ENCODE data around the gene TNFRSF25. TPM values are rescaled to one million over a fixed set of nuclear protein-coding genes. Genes with fewer than 3 reads are reported as not detected.

TNFRSF25 gene
- total RNA-seq, 1 experiment from 2014 or later: 19.4 TPM

GRCh38 chr1:6418668-6419396, 47.1 kb downstream of the TNFRSF25 start:
- H3K9me3 ChIP-seq (ENCODE audit: control insufficient read depth, low read depth, low read length): no peaks in the 10 kb centered on the region
- peaks cover 66% of the 10 kb centered on the region for H3K27me3 ChIP-seq (ENCODE audit: insufficient read depth, low read length)
- no peak overlapping the region for H3T11ph ChIP-seq (ENCODE audit: low read length)
- no peak overlapping the region for H3K23ac ChIP-seq (ENCODE audit: insufficient read length, low read depth, low read length)
- H4K20me1 ChIP-seq (ENCODE audit: control insufficient read depth, insufficient read depth, insufficient read length): no peaks in the 10 kb centered on the region
- H3K14ac ChIP-seq (ENCODE audit: insufficient read depth, low read length): no peak overlapping the region
- H3K27ac ChIP-seq (ENCODE audit: insufficient read length, low read depth, low read length): no peak overlapping the region
- no peak overlapping the region for H4K91ac ChIP-seq (ENCODE audit: insufficient read length, low read depth, low read length)
- Mint-ChIP-seq H3K4me3 (peak overlapping the region; percentile 42 to 74), H3K4me1 (peaks cover 22 to 26% of the 10 kb centered on the region in 2 experiments), H3K27ac (no peak overlapping the region), H3K27me3 (ENCODE audit: low read depth) (peaks cover 97% of the 10 kb centered on the region), H3K9me3 (no peaks in the 10 kb centered on the region; a peak in 1 of 5 replicates), H3K36me3 (ENCODE audit: insufficient read depth in 1 of 3, low read depth in 3 of 3) (no peaks in the 10 kb centered on the region)
- no peak overlapping the region for H3K4me2 ChIP-seq (ENCODE audit: insufficient read depth, insufficient read length, low read length)
- no peak overlapping the region for H2BK20ac ChIP-seq (ENCODE audit: low read depth, low read length, poor library complexity, severe bottlenecking)
- H2BK12ac ChIP-seq (ENCODE audit: insufficient read length, low read depth, low read length): no peak overlapping the region
- no peak overlapping the region for H3K18ac ChIP-seq (ENCODE audit: insufficient read length, low read depth, low read length)
- H3K4ac ChIP-seq (ENCODE audit: low read depth, low read length): no peak overlapping the region
- no peak overlapping the region for H2AK5ac ChIP-seq (ENCODE audit: insufficient read length, low read length)
- no peak overlapping the region for H3K9ac ChIP-seq (ENCODE audit: extremely low read depth, insufficient read length, low read length)
- no peak overlapping the region for H2BK5ac ChIP-seq (ENCODE audit: insufficient read length, low read length)
- H3K23me2 ChIP-seq (ENCODE audit: insufficient read length, low read depth, low read length, poor library complexity, severe bottlenecking): peaks cover 10% of the 10 kb centered on the region
- no peak overlapping the region for H4K5ac ChIP-seq (ENCODE audit: insufficient read length, low read depth, low read length)
- H2AFZ ChIP-seq (ENCODE audit: low read length): no peak overlapping the region
- peaks cover 3% of the 10 kb centered on the region; the same call in 1 of the 2 replicates for H3K4me1 ChIP-seq (ENCODE audit: insufficient read depth, low read length)
- H3K79me2 ChIP-seq (ENCODE audit: insufficient read depth, low read length): no peaks in the 10 kb centered on the region
- no peak overlapping the region for H2BK120ac ChIP-seq (ENCODE audit: low read depth, low read length, poor library complexity, severe bottlenecking)
- H2BK15ac ChIP-seq (ENCODE audit: low read depth, low read length): no peak overlapping the region
- WGBS (ENCODE audit: extremely low coverage, insufficient read length, low lambda C conversion rate): no CpG with 5 or more reads among the region's 69 CpGs
- no peak for TF ChIP-seq CTCF (conservative IDR thresholded peaks at IDR 0.05)
- no peak overlapping the region for H4K8ac ChIP-seq (replicated peaks; ENCODE audit: insufficient read length, low read depth, low read length)
- H3K56ac ChIP-seq (ENCODE audit: insufficient read length, low read depth, low read length): no peak overlapping the region
- H3K79me1 ChIP-seq (ENCODE audit: insufficient read depth, low read depth, low read length, poor library complexity, severe bottlenecking): no peaks in the 10 kb centered on the region
- no peak for DNase-seq

Data from H9 (cell line).